ENCODE results near the gene GPR132. TPM values are rescaled to one million over a fixed set of nuclear protein-coding genes. Genes with fewer than 3 reads are reported as not detected.

GPR132 gene
- total RNA-seq, 1 experiment from 2014 or later: 1.4 TPM

DNA sequence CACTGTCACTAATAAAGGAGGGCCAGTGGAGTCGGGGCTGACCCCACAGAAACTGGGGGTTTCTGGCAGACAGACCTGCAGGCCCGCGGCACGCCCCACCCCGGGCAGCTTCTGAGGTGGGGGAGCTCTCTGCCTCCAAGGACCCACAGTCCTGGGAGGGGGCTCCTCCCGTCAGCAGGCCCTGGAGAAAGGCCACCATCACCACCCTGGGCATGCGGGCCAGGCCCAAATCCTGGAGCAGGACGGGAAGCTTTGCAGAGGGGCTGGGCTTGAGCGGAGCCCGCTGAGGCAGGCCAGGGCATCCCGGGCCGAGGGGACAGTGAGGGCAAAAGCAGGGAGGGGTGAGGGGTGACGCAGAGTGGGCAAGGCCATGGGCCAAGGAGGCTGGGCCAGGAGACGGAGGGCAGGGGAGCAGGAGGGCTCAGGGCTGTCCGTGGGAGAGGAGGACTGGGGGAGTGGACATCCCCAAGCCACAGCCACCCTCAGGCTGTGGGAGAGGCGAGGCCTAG is 11.1 kb upstream of the GPR132 start:
- CTCF ChIA-PET: no interaction called here
- intact Hi-C loops (cut with micrococcal nuclease; ENCODE audit: unreplicated experiment): no loop called here
- H3K4me3 Mint-ChIP-seq (ENCODE audit: low read depth, unreplicated experiment): no peak overlapping the region
- H3K36me3 Mint-ChIP-seq (ENCODE audit: insufficient read depth, unreplicated experiment): peaks cover 18% of the 10 kb centered on the region
- H3K27me3 Mint-ChIP-seq (ENCODE audit: unreplicated experiment): peaks cover 28% of the 10 kb centered on the region
- peaks cover 10% of the 10 kb centered on the region for H3K4me1 Mint-ChIP-seq (ENCODE audit: low read depth, unreplicated experiment)
- no peak for DNase-seq
- H3K9me3 Mint-ChIP-seq (ENCODE audit: low read depth, unreplicated experiment): no peaks in the 10 kb centered on the region
- no TSS peak for BruUV-seq (replicated peaks)
- TF ChIP-seq, protein P1, sequence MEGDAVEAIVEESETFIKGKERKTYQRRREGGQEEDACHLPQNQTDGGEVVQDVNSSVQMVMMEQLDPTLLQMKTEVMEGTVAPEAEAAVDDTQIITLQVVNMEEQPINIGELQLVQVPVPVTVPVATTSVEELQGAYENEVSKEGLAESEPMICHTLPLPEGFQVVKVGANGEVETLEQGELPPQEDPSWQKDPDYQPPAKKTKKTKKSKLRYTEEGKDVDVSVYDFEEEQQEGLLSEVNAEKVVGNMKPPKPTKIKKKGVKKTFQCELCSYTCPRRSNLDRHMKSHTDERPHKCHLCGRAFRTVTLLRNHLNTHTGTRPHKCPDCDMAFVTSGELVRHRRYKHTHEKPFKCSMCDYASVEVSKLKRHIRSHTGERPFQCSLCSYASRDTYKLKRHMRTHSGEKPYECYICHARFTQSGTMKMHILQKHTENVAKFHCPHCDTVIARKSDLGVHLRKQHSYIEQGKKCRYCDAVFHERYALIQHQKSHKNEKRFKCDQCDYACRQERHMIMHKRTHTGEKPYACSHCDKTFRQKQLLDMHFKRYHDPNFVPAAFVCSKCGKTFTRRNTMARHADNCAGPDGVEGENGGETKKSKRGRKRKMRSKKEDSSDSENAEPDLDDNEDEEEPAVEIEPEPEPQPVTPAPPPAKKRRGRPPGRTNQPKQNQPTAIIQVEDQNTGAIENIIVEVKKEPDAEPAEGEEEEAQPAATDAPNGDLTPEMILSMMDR (IDR thresholded peaks at IDR 0.05; ENCODE audit: unreplicated experiment): no peak
- no peak overlapping the region for H3K27ac Mint-ChIP-seq (ENCODE audit: unreplicated experiment)

DNA sequence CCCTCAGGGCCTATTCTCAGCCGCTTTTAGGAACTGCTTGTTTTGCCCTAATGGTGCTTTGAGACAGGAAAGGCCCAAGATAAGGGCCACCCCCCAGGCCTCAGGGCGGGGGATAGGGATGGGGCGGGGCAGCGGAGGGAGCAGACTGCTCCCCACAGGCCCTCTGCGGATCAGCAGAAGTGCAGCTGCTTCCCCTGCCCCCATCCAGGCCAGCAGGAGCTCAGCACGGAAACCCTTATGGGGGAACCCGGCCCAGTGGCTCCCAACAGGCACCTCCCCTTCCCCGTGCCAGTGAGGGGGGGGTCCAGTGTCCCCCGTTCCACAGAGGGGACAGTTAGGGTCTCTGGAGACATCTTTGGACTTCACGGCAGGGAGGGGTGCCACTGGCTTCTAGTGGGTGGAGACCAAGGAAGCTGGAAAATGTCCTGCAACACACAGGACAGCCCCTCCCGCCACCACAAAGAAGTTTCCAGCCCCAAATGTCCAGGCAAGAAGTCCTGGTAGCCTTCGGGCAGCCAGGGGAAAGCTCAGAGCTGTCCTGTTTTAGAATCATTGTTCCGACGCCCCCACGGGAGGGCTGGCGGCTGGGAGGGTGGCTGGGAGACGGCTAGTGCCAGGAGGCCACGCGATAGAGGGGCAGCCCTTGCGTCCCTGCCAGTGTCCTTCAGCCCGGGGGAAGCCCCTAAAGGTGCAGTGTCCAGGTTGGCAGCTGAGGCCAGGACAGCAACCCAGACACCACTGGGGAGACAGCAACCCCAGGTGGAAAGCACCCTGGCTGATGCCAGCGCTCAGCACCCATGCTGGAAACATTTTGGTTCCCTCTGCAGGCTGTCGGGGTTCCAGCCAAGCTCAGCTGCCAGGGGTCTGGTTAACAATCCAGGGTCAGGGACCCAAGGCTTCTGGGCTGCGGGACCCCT is 10.4 kb upstream of the GPR132 start:
- CTCF ChIA-PET: no interaction called here

DNA sequence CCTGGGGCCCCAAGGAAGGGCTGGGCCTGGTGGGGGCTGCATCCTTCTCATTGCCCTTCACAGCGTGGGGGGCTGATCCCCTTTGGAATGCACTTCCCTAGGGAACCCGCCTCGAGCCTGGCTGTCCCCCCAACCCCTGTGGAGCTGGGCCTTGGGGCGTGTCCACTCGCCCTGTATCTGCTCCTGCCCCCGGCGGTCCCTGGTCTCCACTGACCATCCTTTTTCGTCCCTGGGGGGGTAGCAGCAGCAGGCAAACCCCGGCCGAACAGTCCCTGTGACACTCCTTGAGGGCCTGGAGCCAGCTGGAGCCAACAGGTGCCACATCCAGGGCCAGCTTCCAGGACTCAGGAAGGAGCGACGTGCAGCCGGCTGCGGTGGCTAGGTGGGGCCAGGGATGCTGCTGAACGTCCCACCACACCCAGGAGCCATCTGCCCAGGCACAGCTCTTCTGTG is 9.4 kb upstream of the GPR132 start:
- intact Hi-C loops (cut with micrococcal nuclease; ENCODE audit: unreplicated experiment): no loop called here
- Mint-ChIP-seq H3K27ac (ENCODE audit: unreplicated experiment) (no peak overlapping the region), H3K36me3 (ENCODE audit: insufficient read depth, unreplicated experiment) (peaks cover 21% of the 10 kb centered on the region), H3K4me1 (ENCODE audit: low read depth, unreplicated experiment) (peaks cover 10% of the 10 kb centered on the region), H3K9me3 (ENCODE audit: low read depth, unreplicated experiment) (no peaks in the 10 kb centered on the region), H3K27me3 (ENCODE audit: unreplicated experiment) (peaks cover 15% of the 10 kb centered on the region), H3K4me3 (ENCODE audit: low read depth, unreplicated experiment) (no peak overlapping the region)
- BruUV-seq (replicated peaks): no TSS peak
- TF ChIP-seq, protein P1 (IDR thresholded peaks at IDR 0.05; ENCODE audit: unreplicated experiment): no peak
- DNase-seq: no peak
- CTCF ChIA-PET: no interaction called here

More for the DNA sequence above, 10.4 kb upstream of the GPR132 start:
- BruUV-seq (replicated peaks): no TSS peak
- Mint-ChIP-seq H3K9me3 (ENCODE audit: low read depth, unreplicated experiment) (no peaks in the 10 kb centered on the region), H3K4me3 (ENCODE audit: low read depth, unreplicated experiment) (no peak overlapping the region), H3K27me3 (ENCODE audit: unreplicated experiment) (peaks cover 24% of the 10 kb centered on the region), H3K36me3 (ENCODE audit: insufficient read depth, unreplicated experiment) (peaks cover 18% of the 10 kb centered on the region), H3K27ac (ENCODE audit: unreplicated experiment) (no peak overlapping the region), H3K4me1 (ENCODE audit: low read depth, unreplicated experiment) (peaks cover 10% of the 10 kb centered on the region)
- DNase-seq: no peak
- TF ChIP-seq, protein P1 (IDR thresholded peaks at IDR 0.05; ENCODE audit: unreplicated experiment): no peak
- intact Hi-C loops (cut with micrococcal nuclease; ENCODE audit: unreplicated experiment): no loop called here

DNA sequence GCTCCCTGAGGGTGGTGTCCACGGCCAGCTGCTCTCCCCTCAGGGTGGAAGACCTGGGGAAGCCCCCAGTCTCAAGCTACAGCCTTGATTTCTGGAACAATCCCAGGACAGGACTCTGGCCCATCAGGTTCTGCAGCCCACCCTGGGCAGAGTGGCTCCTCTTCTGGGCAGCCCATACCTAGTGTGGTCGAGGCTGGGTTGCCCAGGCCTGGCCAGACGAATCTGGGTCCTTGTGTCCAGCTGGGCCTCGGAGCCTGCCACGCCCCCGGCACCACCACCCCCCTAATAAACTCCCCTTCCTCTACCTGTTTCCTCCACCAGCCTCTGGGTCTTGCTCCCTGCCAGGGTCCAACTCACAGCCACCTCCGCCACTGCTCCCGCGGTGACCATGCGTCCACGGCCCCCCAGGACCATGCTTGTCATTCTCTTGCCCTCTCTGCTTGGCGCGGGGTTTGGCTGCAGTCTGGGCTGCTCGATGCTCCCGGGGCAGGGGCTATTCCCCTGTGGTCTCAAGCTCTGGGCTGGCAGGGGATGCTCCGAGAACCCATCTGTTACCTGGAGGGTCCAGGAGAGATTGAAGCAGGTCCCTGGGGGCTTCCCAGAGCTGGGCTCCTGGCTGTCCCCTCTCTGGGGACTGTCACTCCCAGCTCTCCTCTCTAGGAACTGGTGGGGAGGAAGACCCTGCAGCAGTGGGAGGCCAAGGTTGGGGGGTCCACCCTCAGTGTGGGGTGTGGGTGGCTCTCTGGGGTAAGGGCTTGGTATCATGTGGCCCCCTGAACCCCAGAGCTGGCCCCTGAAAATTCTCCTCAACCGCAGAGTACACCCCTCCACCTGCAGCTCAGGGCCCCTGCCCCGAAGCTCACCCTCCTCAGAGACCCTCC is 8.7 kb upstream of the GPR132 start:
- intact Hi-C loops (cut with micrococcal nuclease; ENCODE audit: unreplicated experiment): no loop called here
- CTCF ChIA-PET: no interaction called here
- Mint-ChIP-seq H3K27ac (ENCODE audit: unreplicated experiment) (no peak overlapping the region), H3K27me3 (ENCODE audit: unreplicated experiment) (peaks cover 15% of the 10 kb centered on the region), H3K9me3 (ENCODE audit: low read depth, unreplicated experiment) (no peaks in the 10 kb centered on the region), H3K4me3 (ENCODE audit: low read depth, unreplicated experiment) (no peak overlapping the region), H3K4me1 (ENCODE audit: low read depth, unreplicated experiment) (peaks cover 10% of the 10 kb centered on the region), H3K36me3 (ENCODE audit: insufficient read depth, unreplicated experiment) (peaks cover 23% of the 10 kb centered on the region)
- TF ChIP-seq, protein P1 (IDR thresholded peaks at IDR 0.05; ENCODE audit: unreplicated experiment): no peak
- no TSS peak for BruUV-seq (replicated peaks)
- DNase-seq: no peak
